ENCODE data around the gene FADS1. TPM values are rescaled to one million over a fixed set of nuclear protein-coding genes. Genes with fewer than 3 reads are reported as not detected.

The FADS1 gene
- total RNA-seq, 1 experiment from 2014 or later, result 186 TPM

DNA sequence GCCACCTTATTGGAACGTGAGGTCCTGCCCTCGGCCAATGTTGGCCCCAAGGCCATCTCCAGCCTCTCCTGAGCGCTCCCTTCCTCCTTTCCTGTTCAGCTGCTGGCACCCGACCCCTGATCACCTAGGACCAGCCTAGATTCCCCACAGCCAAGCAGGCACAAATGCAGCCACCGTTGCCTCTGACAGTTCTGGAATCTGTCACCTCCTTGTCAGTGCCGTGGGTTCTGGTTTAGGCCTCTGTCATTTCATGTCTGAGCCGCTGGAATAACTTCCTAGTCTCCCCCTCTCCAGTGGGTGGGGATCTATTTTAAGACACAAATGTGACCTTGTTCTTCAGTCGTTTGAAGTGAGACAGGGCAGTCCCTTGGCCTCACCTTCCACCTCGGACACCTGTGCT is 44.8 kb upstream of the FADS1 start:
- in situ Hi-C loops (cut with HindIII; ENCODE audit: low pct_unique_long_range_greater_than_20kb, low sequenced_read_pairs), result no loop called here
- ATAC-seq (no peak), DNase-seq (ENCODE audit: low read depth, low spot score) (no peak)
- H3K27ac ChIP-seq (ENCODE audit: low read length), result no peak overlapping the region; the same call in 1 of the 2 replicates
- no peak for TF ChIP-seq TCF7L2 (IDR thresholded peaks at IDR 0.05; ENCODE audit: low read depth, low read length)
- no peak for TF ChIP-seq SIN3A (IDR thresholded peaks at IDR 0.05; ENCODE audit: borderline replicate concordance, insufficient read depth, low read depth, low read length)
- TF ChIP-seq, protein P1, sequence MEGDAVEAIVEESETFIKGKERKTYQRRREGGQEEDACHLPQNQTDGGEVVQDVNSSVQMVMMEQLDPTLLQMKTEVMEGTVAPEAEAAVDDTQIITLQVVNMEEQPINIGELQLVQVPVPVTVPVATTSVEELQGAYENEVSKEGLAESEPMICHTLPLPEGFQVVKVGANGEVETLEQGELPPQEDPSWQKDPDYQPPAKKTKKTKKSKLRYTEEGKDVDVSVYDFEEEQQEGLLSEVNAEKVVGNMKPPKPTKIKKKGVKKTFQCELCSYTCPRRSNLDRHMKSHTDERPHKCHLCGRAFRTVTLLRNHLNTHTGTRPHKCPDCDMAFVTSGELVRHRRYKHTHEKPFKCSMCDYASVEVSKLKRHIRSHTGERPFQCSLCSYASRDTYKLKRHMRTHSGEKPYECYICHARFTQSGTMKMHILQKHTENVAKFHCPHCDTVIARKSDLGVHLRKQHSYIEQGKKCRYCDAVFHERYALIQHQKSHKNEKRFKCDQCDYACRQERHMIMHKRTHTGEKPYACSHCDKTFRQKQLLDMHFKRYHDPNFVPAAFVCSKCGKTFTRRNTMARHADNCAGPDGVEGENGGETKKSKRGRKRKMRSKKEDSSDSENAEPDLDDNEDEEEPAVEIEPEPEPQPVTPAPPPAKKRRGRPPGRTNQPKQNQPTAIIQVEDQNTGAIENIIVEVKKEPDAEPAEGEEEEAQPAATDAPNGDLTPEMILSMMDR (IDR thresholded peaks at IDR 0.05), result no peak
- TF ChIP-seq POLR2AphosphoS5 (IDR thresholded peaks at IDR 0.05; ENCODE audit: low read depth, low read length), result no peak
- TF ChIP-seq, protein P2, sequence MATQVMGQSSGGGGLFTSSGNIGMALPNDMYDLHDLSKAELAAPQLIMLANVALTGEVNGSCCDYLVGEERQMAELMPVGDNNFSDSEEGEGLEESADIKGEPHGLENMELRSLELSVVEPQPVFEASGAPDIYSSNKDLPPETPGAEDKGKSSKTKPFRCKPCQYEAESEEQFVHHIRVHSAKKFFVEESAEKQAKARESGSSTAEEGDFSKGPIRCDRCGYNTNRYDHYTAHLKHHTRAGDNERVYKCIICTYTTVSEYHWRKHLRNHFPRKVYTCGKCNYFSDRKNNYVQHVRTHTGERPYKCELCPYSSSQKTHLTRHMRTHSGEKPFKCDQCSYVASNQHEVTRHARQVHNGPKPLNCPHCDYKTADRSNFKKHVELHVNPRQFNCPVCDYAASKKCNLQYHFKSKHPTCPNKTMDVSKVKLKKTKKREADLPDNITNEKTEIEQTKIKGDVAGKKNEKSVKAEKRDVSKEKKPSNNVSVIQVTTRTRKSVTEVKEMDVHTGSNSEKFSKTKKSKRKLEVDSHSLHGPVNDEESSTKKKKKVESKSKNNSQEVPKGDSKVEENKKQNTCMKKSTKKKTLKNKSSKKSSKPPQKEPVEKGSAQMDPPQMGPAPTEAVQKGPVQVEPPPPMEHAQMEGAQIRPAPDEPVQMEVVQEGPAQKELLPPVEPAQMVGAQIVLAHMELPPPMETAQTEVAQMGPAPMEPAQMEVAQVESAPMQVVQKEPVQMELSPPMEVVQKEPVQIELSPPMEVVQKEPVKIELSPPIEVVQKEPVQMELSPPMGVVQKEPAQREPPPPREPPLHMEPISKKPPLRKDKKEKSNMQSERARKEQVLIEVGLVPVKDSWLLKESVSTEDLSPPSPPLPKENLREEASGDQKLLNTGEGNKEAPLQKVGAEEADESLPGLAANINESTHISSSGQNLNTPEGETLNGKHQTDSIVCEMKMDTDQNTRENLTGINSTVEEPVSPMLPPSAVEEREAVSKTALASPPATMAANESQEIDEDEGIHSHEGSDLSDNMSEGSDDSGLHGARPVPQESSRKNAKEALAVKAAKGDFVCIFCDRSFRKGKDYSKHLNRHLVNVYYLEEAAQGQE (IDR thresholded peaks at IDR 0.05; ENCODE audit: insufficient read depth in 1 of 2, low read depth in 2 of 2, low read length in 1 of 2), result no peak
- H3K27me3 ChIP-seq (ENCODE audit: control insufficient read depth, insufficient read depth, low read length), result no peaks in the 10 kb centered on the region
- H3K4me1 ChIP-seq (ENCODE audit: control insufficient read depth, insufficient read depth, low read length), result no peaks in the 10 kb centered on the region; the same call in 1 of the 2 replicates
- no peaks in the 10 kb centered on the region for H3K9me3 ChIP-seq (ENCODE audit: control insufficient read depth, insufficient read depth, low read depth, low read length)
- no TSS peak for BruUV-seq (replicated peaks)
- intact Hi-C loops (cut with micrococcal nuclease; ENCODE audit: unreplicated experiment), result no loop called here
- ChIA-PET CTCF (no interaction called here), POLR2A (no interaction called here)
- H3K36me3 ChIP-seq (ENCODE audit: control insufficient read depth, insufficient read depth, low read length), result no peaks in the 10 kb centered on the region; the same call in 1 of the 2 replicates
- H3K4me3 ChIP-seq (ENCODE audit: low read depth in 2 of 2, low read length in 2 of 2), result no peak overlapping the region

DNA sequence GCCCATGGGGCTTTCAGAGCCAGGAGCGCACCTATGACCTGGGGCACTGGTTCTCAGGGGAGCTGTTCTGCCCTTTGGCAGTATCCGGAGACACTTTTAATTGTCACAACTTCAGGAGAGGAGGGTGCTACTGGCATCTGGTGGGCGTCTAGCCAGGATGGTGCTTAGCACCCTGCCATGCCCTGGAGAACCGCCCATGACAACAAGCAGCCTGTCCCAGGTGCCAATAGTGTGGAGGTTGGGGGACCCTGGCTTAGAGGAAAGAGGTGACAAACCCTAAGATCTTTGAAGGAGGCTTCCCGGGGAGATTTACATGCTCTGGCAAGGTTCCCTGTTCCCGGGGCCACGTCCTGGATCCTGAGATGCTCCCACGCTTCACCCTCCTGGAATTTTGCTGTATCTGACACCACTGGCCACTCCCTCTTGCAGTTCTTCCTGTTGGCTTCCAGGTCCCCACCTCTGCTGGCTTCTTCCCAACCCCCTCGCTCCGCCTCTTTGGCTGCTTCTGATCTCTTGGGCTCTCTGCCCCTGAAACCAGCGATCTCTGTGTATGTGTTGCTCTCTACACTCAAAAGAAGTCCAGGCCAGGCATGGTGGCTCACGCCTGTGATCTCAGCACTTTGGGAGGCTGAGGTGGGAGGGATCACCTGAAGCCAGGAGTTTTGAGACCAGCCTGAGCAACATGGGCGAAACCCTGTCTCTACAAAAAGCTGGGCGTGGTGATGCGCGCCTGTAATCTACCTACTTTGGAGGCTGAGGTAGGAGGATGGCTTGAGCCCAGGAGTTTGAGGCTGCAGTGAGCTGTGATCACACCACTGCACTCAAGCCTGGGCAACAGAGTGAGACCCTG is 43.5 kb upstream of the FADS1 start:
- in situ Hi-C loops (cut with HindIII; ENCODE audit: low pct_unique_long_range_greater_than_20kb, low sequenced_read_pairs), result no loop called here
- ChIA-PET CTCF (no interaction called here), POLR2A (no interaction called here)
- Histone ChIP-seq H3K4me1 (ENCODE audit: control insufficient read depth, insufficient read depth, low read length) (peaks cover 4% of the 10 kb centered on the region; the same call in 1 of the 2 replicates), H3K9me3 (ENCODE audit: control insufficient read depth, insufficient read depth, low read depth, low read length) (no peaks in the 10 kb centered on the region), H3K36me3 (ENCODE audit: control insufficient read depth, insufficient read depth, low read length) (no peaks in the 10 kb centered on the region; the same call in 1 of the 2 replicates), H3K4me3 (ENCODE audit: low read depth in 2 of 2, low read length in 2 of 2) (no peak overlapping the region), H3K27ac (ENCODE audit: low read length) (no peak overlapping the region), H3K27me3 (ENCODE audit: control insufficient read depth, insufficient read depth, low read length) (no peaks in the 10 kb centered on the region)
- no peak for DNase-seq (ENCODE audit: low read depth, low spot score)
- BruUV-seq (replicated peaks), result no TSS peak
- no peak for ATAC-seq
- intact Hi-C loops (cut with micrococcal nuclease; ENCODE audit: unreplicated experiment), result no loop called here
- no peak for TF ChIP-seq SIN3A (IDR thresholded peaks at IDR 0.05; ENCODE audit: borderline replicate concordance, insufficient read depth, low read depth, low read length)
- TF ChIP-seq, protein P2 (IDR thresholded peaks at IDR 0.05; ENCODE audit: insufficient read depth in 1 of 2, low read depth in 2 of 2, low read length in 1 of 2), result no peak
- TF ChIP-seq POLR2AphosphoS5 (IDR thresholded peaks at IDR 0.05; ENCODE audit: low read depth, low read length), result no peak
- TF ChIP-seq TCF7L2 (IDR thresholded peaks at IDR 0.05; ENCODE audit: low read depth, low read length), result no peak
- TF ChIP-seq, protein P1 (IDR thresholded peaks at IDR 0.05), result no peak
